T-helper 2 cell treated with Interferon-gamma antibody and Interleukin-4, amounts not matched to agents 5 μg/mL and 100 μg/mL, for 36 hours (primary cell): ENCODE measurements around the gene SEPTIN11.

Source experiments
- DNase-seq: peaks from one replicate; pipeline ENCODE4 v3.0.0; 2021; ENCODE audit warnings: low spot score
- H3K27ac Mint-ChIP-seq: one replicate; pipeline ENCODE4 v1.8.0; 2021; ENCODE audit warnings: mild to moderate bottlenecking, mixed read lengths
- H3K27me3 Mint-ChIP-seq: one replicate; pipeline ENCODE4 v1.8.0; 2021; ENCODE audit warnings: low read depth, mixed read lengths
- H3K36me3 Mint-ChIP-seq: one replicate; pipeline ENCODE4 v1.8.0; 2021; ENCODE audit warnings: low read depth, mixed read lengths
- H3K4me1 Mint-ChIP-seq: one replicate; pipeline ENCODE4 v1.8.0; 2021; ENCODE audit warnings: low read depth, mixed read lengths
- H3K4me3 Mint-ChIP-seq: one replicate; pipeline ENCODE4 v1.8.0; 2022; ENCODE audit warnings: mild to moderate bottlenecking, moderate library complexity, mixed read lengths
- H3K9me3 Mint-ChIP-seq: one replicate; pipeline ENCODE4 v1.8.0; 2021; ENCODE audit warnings: mixed read lengths

SEPTIN11 gene

GRCh38 chr4:76949276-76950051 is at the start of gene SEPTIN11:
TSS of gene SEPTIN11 (plus strand) at chr4:76949752. CDS start at chr4:76949904, 152 bp downstream.
- Mint-ChIP-seq H3K9me3 (no peaks in the 10 kb centered on the region), H3K36me3 (no peaks in the 10 kb centered on the region), H3K4me1 (peaks cover 5% of the 10 kb centered on the region), H3K4me3 (peak within 1 kb of the TSS; percentile 66), H3K27me3 (peaks cover 81% of the 10 kb centered on the region), H3K27ac (no peak within 1 kb of the TSS)
- DNase-seq, result peak; percentile 52

DNA sequence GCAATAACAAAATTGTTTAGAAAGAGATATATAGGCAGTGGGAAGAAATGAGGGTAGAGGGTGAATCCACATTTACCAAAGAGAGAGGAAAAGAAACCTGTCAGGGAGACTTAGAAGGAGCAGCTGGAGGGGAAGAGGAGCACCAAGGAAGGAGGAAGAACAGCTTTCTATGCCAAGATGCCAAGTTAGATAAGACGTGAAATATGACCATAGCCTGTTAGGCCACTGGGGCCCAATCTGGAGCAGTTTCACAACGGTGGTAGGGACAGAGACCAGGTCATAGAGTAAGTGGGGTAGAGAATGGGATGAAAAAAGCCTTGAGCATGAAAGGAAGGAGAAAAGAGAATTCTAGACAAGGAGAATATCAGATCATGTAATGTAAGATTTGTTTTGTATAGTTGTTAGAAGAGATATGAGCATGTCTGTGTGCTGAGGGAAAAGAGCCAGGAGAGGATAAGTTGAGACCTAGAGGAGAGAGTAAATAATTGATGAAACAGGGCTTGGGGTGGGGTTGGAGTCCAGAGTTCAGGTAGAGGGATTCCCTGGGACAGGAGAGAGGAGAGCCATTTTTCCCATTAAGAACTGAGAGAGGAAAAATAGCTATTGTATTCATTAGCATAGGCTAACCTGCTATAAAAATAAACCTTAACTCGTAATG is 47.2 kb upstream of the SEPTIN11 start:
- H3K27ac Mint-ChIP-seq, result no peak overlapping the region
- H3K36me3 Mint-ChIP-seq, result no peaks in the 10 kb centered on the region
- DNase-seq, result no peak
- H3K4me3 Mint-ChIP-seq, result no peak overlapping the region
- H3K4me1 Mint-ChIP-seq, result no peaks in the 10 kb centered on the region
- H3K9me3 Mint-ChIP-seq, result no peaks in the 10 kb centered on the region
- H3K27me3 Mint-ChIP-seq, result peaks cover 30% of the 10 kb centered on the region

DNA sequence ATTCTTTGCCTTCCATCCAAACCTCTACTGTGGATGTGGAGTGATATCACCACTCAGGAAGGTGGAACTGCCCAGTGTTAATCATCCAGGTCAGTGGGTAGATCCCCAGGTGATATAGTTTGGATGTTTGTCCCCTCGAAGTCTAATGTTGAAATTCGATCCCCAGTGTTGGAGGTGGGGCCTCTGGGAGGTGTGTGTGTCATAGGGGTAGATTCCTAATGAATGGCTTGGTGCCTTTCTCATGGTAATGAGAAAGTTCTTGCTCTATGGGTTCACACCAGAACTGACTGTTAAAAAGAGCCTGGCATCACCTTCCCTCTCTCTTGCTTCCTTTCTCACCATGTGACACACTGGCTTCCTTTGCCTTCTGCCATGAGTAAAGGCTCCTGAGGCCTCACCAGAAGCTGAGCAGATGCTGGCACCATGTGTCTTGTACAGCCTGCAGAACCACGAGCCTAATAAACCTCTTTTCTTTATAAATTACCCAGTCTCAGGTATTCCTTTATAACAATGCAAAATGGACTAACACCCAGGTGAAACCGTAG is 44.8 kb upstream of the SEPTIN11 start:
- H3K36me3 Mint-ChIP-seq, result no peaks in the 10 kb centered on the region

DNA sequence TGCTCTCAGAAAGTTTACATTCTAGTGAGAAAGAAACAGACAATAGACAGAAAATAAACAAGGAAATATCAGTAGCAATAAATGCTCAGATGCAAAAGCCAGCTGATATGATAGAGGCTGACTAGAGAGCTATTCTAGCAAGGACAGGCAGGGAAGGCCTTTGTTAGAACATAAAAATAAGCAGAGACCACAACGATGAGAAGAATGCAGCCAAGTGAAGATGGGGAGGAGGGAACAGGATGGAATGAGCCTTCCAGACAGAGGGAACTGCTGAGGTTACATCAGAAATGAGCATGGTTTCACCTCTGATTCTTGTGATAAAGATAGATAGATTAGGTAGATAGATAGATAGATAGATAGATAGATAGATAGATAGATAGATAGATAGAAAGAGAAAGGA is 44.0 kb upstream of the SEPTIN11 start:
- no peak overlapping the region for H3K27ac Mint-ChIP-seq

More for the DNA sequence above, 44.8 kb upstream of the SEPTIN11 start:
- DNase-seq, result no peak
- peaks cover 26% of the 10 kb centered on the region for H3K27me3 Mint-ChIP-seq
- no peak overlapping the region for H3K4me3 Mint-ChIP-seq
- no peaks in the 10 kb centered on the region for H3K4me1 Mint-ChIP-seq
- no peak overlapping the region for H3K27ac Mint-ChIP-seq
- H3K9me3 Mint-ChIP-seq, result no peaks in the 10 kb centered on the region

GRCh38 chr4:76909711-76910110 is 39.8 kb upstream of the SEPTIN11 start:
- no peak for DNase-seq
- Mint-ChIP-seq H3K9me3 (no peaks in the 10 kb centered on the region), H3K4me3 (no peak overlapping the region), H3K27ac (no peak overlapping the region), H3K27me3 (peaks cover 28% of the 10 kb centered on the region), H3K36me3 (no peaks in the 10 kb centered on the region), H3K4me1 (no peaks in the 10 kb centered on the region)

More for the DNA sequence above, 44.0 kb upstream of the SEPTIN11 start:
- peaks cover 22% of the 10 kb centered on the region for H3K27me3 Mint-ChIP-seq
- no peaks in the 10 kb centered on the region for H3K4me1 Mint-ChIP-seq
- DNase-seq, result no peak
- no peaks in the 10 kb centered on the region for H3K36me3 Mint-ChIP-seq
- H3K4me3 Mint-ChIP-seq, result no peak overlapping the region
- H3K9me3 Mint-ChIP-seq, result no peaks in the 10 kb centered on the region

- no peaks in the 10 kb centered on the region for H3K4me1 Mint-ChIP-seq
- H3K27me3 Mint-ChIP-seq, result peaks cover 12% of the 10 kb centered on the region
- DNase-seq, result no peak
- no peaks in the 10 kb centered on the region for H3K36me3 Mint-ChIP-seq
- H3K9me3 Mint-ChIP-seq, result no peaks in the 10 kb centered on the region
- no peak overlapping the region for H3K4me3 Mint-ChIP-seq
- H3K27ac Mint-ChIP-seq, result no peak overlapping the region
These were observed 28.8 kb upstream of the SEPTIN11 start for GRCh38 chr4:76920715-76921114.

DNA sequence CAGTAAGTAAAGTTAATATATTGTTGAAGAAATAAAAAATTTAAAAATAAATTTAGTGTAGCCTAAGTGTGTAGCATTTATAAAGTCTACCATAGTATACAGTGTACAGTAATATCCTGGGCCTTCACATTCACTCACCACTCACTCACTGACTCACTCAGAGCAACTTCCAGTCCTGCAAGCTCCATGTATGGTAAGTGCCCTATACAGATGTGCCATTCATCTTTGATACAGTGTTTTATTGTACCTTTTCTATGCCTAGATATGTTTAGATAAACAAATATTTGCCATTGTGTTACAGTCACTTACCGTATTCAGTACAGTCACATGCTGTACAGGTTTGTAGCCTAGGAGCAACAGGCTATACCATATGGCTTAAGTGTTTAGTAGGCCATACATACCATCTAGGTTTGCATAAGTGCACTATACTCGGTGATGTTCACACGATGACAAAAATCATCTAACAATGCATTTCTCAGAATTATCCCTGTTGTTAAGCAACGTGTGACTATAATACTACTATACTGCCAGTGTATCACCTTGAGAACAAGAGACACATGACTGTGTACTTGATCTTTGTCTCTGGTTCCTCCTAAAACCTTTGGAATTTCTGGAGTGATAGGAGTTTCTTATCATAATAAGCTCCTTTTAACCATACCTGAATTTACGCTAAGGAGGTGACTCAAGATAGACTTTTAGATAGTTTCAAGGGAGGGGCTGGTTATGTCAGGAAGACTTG is 25.8 kb upstream of the SEPTIN11 start:
- no peak for DNase-seq
- H3K36me3 Mint-ChIP-seq, result no peaks in the 10 kb centered on the region
- H3K4me3 Mint-ChIP-seq, result no peak overlapping the region
- no peak overlapping the region for H3K27ac Mint-ChIP-seq
- peaks cover 12% of the 10 kb centered on the region for H3K27me3 Mint-ChIP-seq
- no peaks in the 10 kb centered on the region for H3K4me1 Mint-ChIP-seq
- no peaks in the 10 kb centered on the region for H3K9me3 Mint-ChIP-seq

- no peak overlapping the region for H3K4me3 Mint-ChIP-seq
- DNase-seq, result no peak
- H3K4me1 Mint-ChIP-seq, result no peaks in the 10 kb centered on the region
- H3K36me3 Mint-ChIP-seq, result no peaks in the 10 kb centered on the region
- no peak overlapping the region for H3K27ac Mint-ChIP-seq
- H3K9me3 Mint-ChIP-seq, result no peaks in the 10 kb centered on the region
- H3K27me3 Mint-ChIP-seq, result peaks cover 18% of the 10 kb centered on the region
These were observed 22.7 kb upstream of the SEPTIN11 start for GRCh38 chr4:76926841-76927240.

DNA sequence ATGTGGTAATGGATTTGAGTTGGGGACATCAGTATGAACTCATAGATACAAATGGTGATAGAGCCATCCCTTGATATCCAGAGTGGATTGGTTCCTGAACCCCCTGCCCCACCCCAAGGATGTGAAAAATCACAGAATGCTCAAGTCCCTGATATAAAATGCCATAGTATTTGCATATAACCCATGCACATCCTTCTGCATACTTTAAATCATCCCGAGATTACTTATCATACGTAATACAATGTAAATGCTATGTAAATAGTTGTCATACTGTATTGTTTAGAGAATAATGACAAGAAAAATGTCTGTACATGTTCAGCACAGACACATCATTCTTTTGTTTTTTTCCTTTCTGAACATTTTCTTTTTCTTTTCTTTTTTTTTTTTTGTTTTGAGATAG is 18.9 kb upstream of the SEPTIN11 start:
- no peaks in the 10 kb centered on the region for H3K9me3 Mint-ChIP-seq
- no peak for DNase-seq
- no peak overlapping the region for H3K4me3 Mint-ChIP-seq
- no peaks in the 10 kb centered on the region for H3K36me3 Mint-ChIP-seq
- no peaks in the 10 kb centered on the region for H3K4me1 Mint-ChIP-seq
- H3K27ac Mint-ChIP-seq, result no peak overlapping the region
- peaks cover 12% of the 10 kb centered on the region for H3K27me3 Mint-ChIP-seq

- Mint-ChIP-seq H3K27me3 (peaks cover 12% of the 10 kb centered on the region), H3K27ac (no peak overlapping the region), H3K9me3 (no peaks in the 10 kb centered on the region), H3K4me3 (no peak overlapping the region), H3K4me1 (no peaks in the 10 kb centered on the region), H3K36me3 (no peaks in the 10 kb centered on the region)
- no peak for DNase-seq
These were observed 18.5 kb upstream of the SEPTIN11 start for GRCh38 chr4:76931087-76931486.

GRCh38 chr4:76931576-76932276 is 17.8 kb upstream of the SEPTIN11 start:
- DNase-seq, result no peak
- Mint-ChIP-seq H3K27me3 (peaks cover 12% of the 10 kb centered on the region), H3K4me3 (no peak overlapping the region), H3K36me3 (no peaks in the 10 kb centered on the region), H3K4me1 (no peaks in the 10 kb centered on the region), H3K9me3 (no peaks in the 10 kb centered on the region), H3K27ac (no peak overlapping the region)

GRCh38 chr4:76939184-76939583 is 10.4 kb upstream of the SEPTIN11 start:
- H3K9me3 Mint-ChIP-seq, result no peaks in the 10 kb centered on the region
- H3K4me1 Mint-ChIP-seq, result no peaks in the 10 kb centered on the region
- H3K4me3 Mint-ChIP-seq, result no peak overlapping the region
- H3K27ac Mint-ChIP-seq, result no peak overlapping the region
- H3K36me3 Mint-ChIP-seq, result no peaks in the 10 kb centered on the region
- peaks cover 42% of the 10 kb centered on the region for H3K27me3 Mint-ChIP-seq
- no peak for DNase-seq

GRCh38 chr4:76943129-76943620 is 6.4 kb upstream of the SEPTIN11 start:
- no peak overlapping the region for H3K4me3 Mint-ChIP-seq
- peaks cover 69% of the 10 kb centered on the region for H3K27me3 Mint-ChIP-seq
- no peak for DNase-seq
- no peaks in the 10 kb centered on the region for H3K9me3 Mint-ChIP-seq
- no peak overlapping the region for H3K27ac Mint-ChIP-seq
- no peaks in the 10 kb centered on the region for H3K36me3 Mint-ChIP-seq
- no peaks in the 10 kb centered on the region for H3K4me1 Mint-ChIP-seq
